ENCODE results near the gene SLC29A3. TPM values are rescaled to one million over a fixed set of nuclear protein-coding genes. Genes with fewer than 3 reads are reported as not detected.

Gene SLC29A3
- total RNA-seq, 1 donor from 2014 or later: 2.5 TPM

GRCh38 chr10:71299071-71299785 lies 19.8 kb upstream of the SLC29A3 start:
- H3K4me1 ChIP-seq: no peaks in the 10 kb centered on the region
- Mint-ChIP-seq H3K27ac (peak overlapping the region; percentile 54), H3K4me1 (peaks cover 11% of the 10 kb centered on the region), H3K4me3 (no peak overlapping the region), H3K27me3 (ENCODE audit: insufficient read depth, low read depth) (peaks cover 8% of the 10 kb centered on the region), H3K36me3 (no peaks in the 10 kb centered on the region), H3K9me3 (no peaks in the 10 kb centered on the region)
- DNase-seq (ENCODE audit: low spot score): no peak
- H3K79me2 ChIP-seq (ENCODE audit: low read depth): no peaks in the 10 kb centered on the region
- no peaks in the 10 kb centered on the region for H3F3A ChIP-seq (ENCODE audit: low read depth)
- TF ChIP-seq CTCF (IDR thresholded peaks at IDR 0.05) (no peak), EZH2 (IDR thresholded peaks at IDR 0.05) (no peak), EZH2phosphoT487 (IDR thresholded peaks at IDR 0.05) (no peak)
- no peak overlapping the region for H3K4me2 ChIP-seq
- H3K9ac ChIP-seq: no peak overlapping the region
- H4K20me1 ChIP-seq (ENCODE audit: low read depth): no peaks in the 10 kb centered on the region
- no peak overlapping the region for H3K27ac ChIP-seq
- H3K4me3 ChIP-seq: no peak overlapping the region
- H3K36me3 ChIP-seq: no peaks in the 10 kb centered on the region
- H3K9me3 ChIP-seq (ENCODE audit: low read depth): no peaks in the 10 kb centered on the region
- no peaks in the 10 kb centered on the region for H3K27me3 ChIP-seq
- H2AFZ ChIP-seq (replicated peaks): no peak overlapping the region

- no peak for DNase-seq (ENCODE audit: low spot score)
- peaks cover 8% of the 10 kb centered on the region for H3K27me3 Mint-ChIP-seq (ENCODE audit: insufficient read depth, low read depth)
- H3K9ac ChIP-seq: no peak overlapping the region
- no peaks in the 10 kb centered on the region for H3K4me1 ChIP-seq
- H3K4me3 Mint-ChIP-seq: no peak overlapping the region
- no peaks in the 10 kb centered on the region for H3K9me3 Mint-ChIP-seq
- H3K36me3 ChIP-seq: no peaks in the 10 kb centered on the region
- H3K4me1 Mint-ChIP-seq: peaks cover 11% of the 10 kb centered on the region
- TF ChIP-seq CTCF (IDR thresholded peaks at IDR 0.05) (no peak), EZH2 (IDR thresholded peaks at IDR 0.05) (no peak), EZH2phosphoT487 (IDR thresholded peaks at IDR 0.05) (no peak)
- H4K20me1 ChIP-seq (ENCODE audit: low read depth): no peaks in the 10 kb centered on the region
- no peaks in the 10 kb centered on the region for H3F3A ChIP-seq (ENCODE audit: low read depth)
- H3K4me3 ChIP-seq: no peak overlapping the region
- no peaks in the 10 kb centered on the region for H3K27me3 ChIP-seq
- no peak overlapping the region for H3K4me2 ChIP-seq
- H3K79me2 ChIP-seq (ENCODE audit: low read depth): no peaks in the 10 kb centered on the region
- H3K9me3 ChIP-seq (ENCODE audit: low read depth): no peaks in the 10 kb centered on the region
- H3K27ac Mint-ChIP-seq: no peak overlapping the region
- H2AFZ ChIP-seq (replicated peaks): no peak overlapping the region
- H3K36me3 Mint-ChIP-seq: no peaks in the 10 kb centered on the region
- no peak overlapping the region for H3K27ac ChIP-seq
Measured at GRCh38 chr10:71300555-71301370, 18.3 kb upstream of the SLC29A3 start.

- no peak for TF ChIP-seq CTCF (IDR thresholded peaks at IDR 0.05)
- TF ChIP-seq EZH2phosphoT487 (IDR thresholded peaks at IDR 0.05): no peak
- no peak for TF ChIP-seq EZH2 (IDR thresholded peaks at IDR 0.05)
- no peaks in the 10 kb centered on the region for H4K20me1 ChIP-seq (ENCODE audit: low read depth)
- H3K4me1 Mint-ChIP-seq: peaks cover 11% of the 10 kb centered on the region
- DNase-seq (ENCODE audit: low spot score): no peak
- peaks cover 6% of the 10 kb centered on the region for H3K27me3 Mint-ChIP-seq (ENCODE audit: insufficient read depth, low read depth)
- no peak overlapping the region for H2AFZ ChIP-seq (replicated peaks)
- H3K36me3 Mint-ChIP-seq: no peaks in the 10 kb centered on the region
- no peak overlapping the region for H3K4me2 ChIP-seq
- H3K27ac Mint-ChIP-seq: no peak overlapping the region
- H3K27ac ChIP-seq: no peak overlapping the region
- no peak overlapping the region for H3K9ac ChIP-seq
- no peaks in the 10 kb centered on the region for H3K27me3 ChIP-seq
- no peaks in the 10 kb centered on the region for H3F3A ChIP-seq (ENCODE audit: low read depth)
- H3K79me2 ChIP-seq (ENCODE audit: low read depth): no peaks in the 10 kb centered on the region
- H3K36me3 ChIP-seq: no peaks in the 10 kb centered on the region
- no peaks in the 10 kb centered on the region for H3K9me3 Mint-ChIP-seq
- H3K9me3 ChIP-seq (ENCODE audit: low read depth): no peaks in the 10 kb centered on the region
- H3K4me3 ChIP-seq: no peak overlapping the region
- no peaks in the 10 kb centered on the region for H3K4me1 ChIP-seq
- no peak overlapping the region for H3K4me3 Mint-ChIP-seq
Measured at GRCh38 chr10:71301371-71301916, 17.6 kb upstream of the SLC29A3 start.

Data from neural progenitor cell (in vitro differentiated cells).